IMR-90 (cell line): ENCODE data around the gene SEC11A. TPM values are rescaled to one million over a fixed set of nuclear protein-coding genes. Genes with fewer than 3 reads are reported as not detected.

Source experiments
- ATAC-seq: fragments of 200-7000 bp; cut with Tn5 transposase; 2 replicates; pipeline ENCODE4 v1.9.1; 2020; ENCODE audit warnings: low read depth, mild to moderate bottlenecking, moderate library complexity
- BruUV-seq: library from RNA; stranded (reverse); fragments of 400-500 nt; replicated peaks from 2 replicates; lab custom pipeline; 2021; lab: Mats Ljungman, UMichigan
- CTCF ChIA-PET: fragments of 300-600 bp; formaldehyde crosslinking; extraction: SDS; loops from one replicate; lab custom pipeline; 2021; ENCODE audit warnings: antibody characterized with exemption; lab: Yijun Ruan, JAX
- POLR2A ChIA-PET: fragments of 300-600 bp; sonication (Branson Sonifier 250); formaldehyde crosslinking; loops from one replicate; lab custom pipeline; 2022; ENCODE audit warnings: antibody characterized with exemption; ENCODE audit not compliant: unreplicated experiment; lab: Charles Lee
- DNase-seq: peaks from one replicate; pipeline ENCODE4 v3.0.0; 2013
- H2AFZ ChIP-seq: replicated peaks from 2 replicates; pipeline ENCODE3; 2013; ENCODE audit warnings: low read length, mild to moderate bottlenecking; ENCODE audit not compliant: poor library complexity
- H2AK5ac ChIP-seq: 2 replicates; pipeline ENCODE4 v1.6.1; 2013; ENCODE audit warnings: low read depth, low read length, inconsistent platforms
- H2AK9ac ChIP-seq: replicated peaks from 2 replicates; pipeline ENCODE3; 2013; ENCODE audit warnings: mild to moderate bottlenecking, low read depth, low read length, moderate library complexity; ENCODE audit not compliant: poor library complexity
- H2BK120ac ChIP-seq: 2 replicates; pipeline ENCODE4 v1.6.1; 2013; ENCODE audit warnings: low read depth, low read length, inconsistent platforms
- H2BK15ac ChIP-seq: 3 replicates; pipeline ENCODE4 v1.6.1; 2013; ENCODE audit warnings: low read depth, low read length, inconsistent platforms
- H2BK20ac ChIP-seq: 2 replicates; pipeline ENCODE4 v1.6.1; 2013; ENCODE audit warnings: low read depth, mild to moderate bottlenecking, inconsistent platforms, low read length, moderate library complexity
- H2BK5ac ChIP-seq: 2 replicates; pipeline ENCODE4 v1.6.1; 2013; ENCODE audit warnings: mild to moderate bottlenecking, low read depth, low read length, inconsistent platforms; ENCODE audit not compliant: poor library complexity, severe bottlenecking
- H3K14ac ChIP-seq: replicated peaks from 2 replicates; pipeline ENCODE4 v1.6.1; 2013; ENCODE audit warnings: low read depth, low read length, inconsistent platforms
- H3K18ac ChIP-seq: 2 replicates; pipeline ENCODE4 v1.6.1; 2013; ENCODE audit warnings: low read depth, low read length, control low read depth
- H3K23ac ChIP-seq: 2 replicates; pipeline ENCODE4 v1.6.1; 2013; ENCODE audit warnings: low read depth, low read length, inconsistent platforms
- H3K27ac ChIP-seq: 2 replicates; pipeline ENCODE4 v1.5.1; 2013; ENCODE audit warnings: mild to moderate bottlenecking, control low read depth, low read length; ENCODE audit not compliant: insufficient read depth
- H3K27me3 ChIP-seq: 2 replicates; pipeline ENCODE4 v1.6.1; 2013; ENCODE audit warnings: low read length; ENCODE audit not compliant: control insufficient read depth, insufficient read depth
- H3K36me3 ChIP-seq: 2 replicates; pipeline ENCODE4 v1.6.1; 2013; ENCODE audit warnings: low read length, mixed read lengths; ENCODE audit not compliant: control insufficient read depth, insufficient read depth
- H3K4ac ChIP-seq: 2 replicates; pipeline ENCODE4 v1.6.1; 2013; ENCODE audit warnings: low read depth, low read length, inconsistent platforms
- H3K4me1 ChIP-seq: 2 replicates; pipeline ENCODE4 v1.6.1; 2013; ENCODE audit warnings: low read length, mixed read lengths; ENCODE audit not compliant: control insufficient read depth, insufficient read depth
- H3K4me2 ChIP-seq: 2 replicates; pipeline ENCODE4 v1.6.1; 2013; ENCODE audit warnings: low read depth, mild to moderate bottlenecking, control low read depth, low read length, moderate library complexity
- H3K4me3 ChIP-seq: 2 replicates; pipeline ENCODE4 v1.5.1; 2013; ENCODE audit warnings: low read depth, mild to moderate bottlenecking, control low read depth, low read length, moderate library complexity; ENCODE audit not compliant: insufficient read depth
- H3K56ac ChIP-seq: 2 replicates; pipeline ENCODE4 v1.6.1; 2013; ENCODE audit warnings: low read length, inconsistent platforms; ENCODE audit not compliant: insufficient read depth; ENCODE audit errors: extremely low read depth
- H3K79me1 ChIP-seq, 2 experiments: 2 replicates each; pipeline ENCODE4 v1.6.1; 2013; ENCODE audit warnings: low read length in 2 of 2, inconsistent platforms in 1 of 2, low read depth in 1 of 2
- H3K9ac ChIP-seq: 2 replicates; pipeline ENCODE4 v1.6.1; 2013; ENCODE audit warnings: low read depth, low read length, control low read depth
- H3K9me1 ChIP-seq: 2 replicates; pipeline ENCODE4 v1.6.1; 2013; ENCODE audit warnings: low read length, inconsistent platforms; ENCODE audit not compliant: insufficient read depth
- H3K9me3 ChIP-seq: 2 replicates; pipeline ENCODE4 v1.6.1; 2013; ENCODE audit warnings: low read length; ENCODE audit not compliant: control insufficient read depth, insufficient read depth
- H4K20me1 ChIP-seq: 2 replicates; pipeline ENCODE4 v1.6.1; 2013; ENCODE audit warnings: low read length, inconsistent platforms; ENCODE audit not compliant: insufficient read depth
- H4K5ac ChIP-seq: 2 replicates; pipeline ENCODE4 v1.6.1; 2013; ENCODE audit warnings: mild to moderate bottlenecking, low read depth, low read length, control low read depth
- H4K8ac ChIP-seq, 2 experiments: 2 replicates each; pipeline ENCODE4 v1.6.1; 2013; ENCODE audit warnings: low read depth in 2 of 2, low read length in 2 of 2, control low read depth in 1 of 2, inconsistent platforms in 1 of 2
- H4K91ac ChIP-seq: 2 replicates; pipeline ENCODE4 v1.6.1; 2013; ENCODE audit warnings: low read depth, low read length, inconsistent platforms; ENCODE audit not compliant: insufficient read depth
- BHLHE40 ChIP-seq: fragments of 150-350 bp; IDR thresholded peaks from 2 replicates; pipeline ENCODE4 v1.6.1; 2016; ENCODE audit warnings: mild to moderate bottlenecking, low read depth, low read length
- CEBPB ChIP-seq: IDR thresholded peaks from 2 replicates; pipeline ENCODE4 v1.6.1; 2012; ENCODE audit warnings: low read depth, low read length, improper control_type of control experiment
- CHD1 ChIP-seq: IDR thresholded peaks from 2 replicates; pipeline ENCODE4 v1.6.1; 2012; ENCODE audit warnings: low read depth, low read length, improper control_type of control experiment
- ELK1 ChIP-seq: fragments of 150-350 bp; IDR thresholded peaks from 2 replicates; pipeline ENCODE4 v1.6.1; 2016; ENCODE audit warnings: low read depth, mild to moderate bottlenecking, low read length, moderate library complexity, borderline replicate concordance
- MAFK ChIP-seq: IDR thresholded peaks from 2 replicates; pipeline ENCODE4 v1.6.1; 2012; ENCODE audit warnings: low read depth, low read length, improper control_type of control experiment
- MAZ ChIP-seq: IDR thresholded peaks from 2 replicates; pipeline ENCODE4 v1.6.1; 2012; ENCODE audit warnings: low read depth, mild to moderate bottlenecking, low read length, improper control_type of control experiment, moderate library complexity, borderline replicate concordance
- MXI1 ChIP-seq: IDR thresholded peaks from 2 replicates; pipeline ENCODE4 v1.6.1; 2012; ENCODE audit warnings: low read depth, mild to moderate bottlenecking, low read length, moderate library complexity, borderline replicate concordance
- NFE2L2 ChIP-seq: fragments of 150-350 bp; IDR thresholded peaks from 2 replicates; pipeline ENCODE4 v1.6.1; 2016; ENCODE audit warnings: low read depth, mild to moderate bottlenecking, low read length
- POLR2A ChIP-seq: IDR thresholded peaks from 2 replicates; pipeline ENCODE4 v1.6.1; 2012; ENCODE audit warnings: mild to moderate bottlenecking, low read depth, low read length
- RCOR1 ChIP-seq: IDR thresholded peaks from 2 replicates; pipeline ENCODE4 v1.6.1; 2012; ENCODE audit warnings: mild to moderate bottlenecking, low read length, improper control_type of control experiment; ENCODE audit not compliant: insufficient replicate concordance
- RFX5 ChIP-seq: IDR thresholded peaks from 2 replicates; pipeline ENCODE4 v1.8.0; 2012; ENCODE audit warnings: low read depth, mild to moderate bottlenecking, low read length, moderate library complexity
- SMC3 ChIP-seq: fragments of 150-350 bp; IDR thresholded peaks from 2 replicates; pipeline ENCODE4 v1.6.1; 2016; ENCODE audit warnings: low read depth, mild to moderate bottlenecking, antibody characterized with exemption, low read length, moderate library complexity
- WGBS, 2 experiments: methylation state at CpG; one replicate each; pipeline versions ENCODE4 v1.1.5 to v1.1.7; 2013; ENCODE audit warnings: missing lambda C conversion rate in 2 of 2; ENCODE audit not compliant: insufficient read length in 1 of 2; ENCODE audit errors: extremely low coverage in 2 of 2; 5-methylcytosine and 5-hydroxymethylcytosine counted together
- dilution Hi-C: fragments of 300-500 bp; cut with HindIII; formaldehyde crosslinking; loops from one replicate; pipeline ENCODE4 v1.14.3; 2018; ENCODE audit warnings: low sequenced_read_pairs; ENCODE audit not compliant: unreplicated experiment
- in situ Hi-C: fragments of 300-500 bp; cut with MboI; formaldehyde crosslinking; loops from 3 replicates; pipeline ENCODE4 v1.14.3; 2019; ENCODE audit warnings: low sequenced_read_pairs, inconsistent platforms, mixed read lengths
- intact Hi-C: fragments of 100-400 bp; cut with micrococcal nuclease; formaldehyde crosslinking; loops from 2 replicates; pipeline ENCODE4 v1.10.0; 2022
- polyA plus RNA-seq, 3 experiments: library from polyadenylated mRNA; depleted of rRNA; stranded (reverse); fragments of >200 nt; gene quantifications; 2 replicates each; pipeline ENCODE4 v1.2.3, GENCODE V29; 2012; ENCODE audit warnings: low replicate concordance in 1 of 3
- total RNA-seq: library from RNA; depleted of rRNA; stranded (reverse); fragments of >200 nt; gene quantifications from 2 replicates; pipeline ENCODE4 v1.2.3, GENCODE V29; 2012
- TF ChIP-seq, protein P1 (sequence below): fragments of 150-350 bp; IDR thresholded peaks from 2 replicates; pipeline ENCODE4 v1.6.1; 2017; ENCODE audit warnings: mild to moderate bottlenecking, antibody characterized with exemption, low read length, low read depth
- TF ChIP-seq, protein P2 (sequence below): conservative IDR thresholded peaks from 2 replicates; pipeline ENCODE4 v1.5.1; 2012; ENCODE audit warnings: mild to moderate bottlenecking, low read depth, low read length, improper control_type of control experiment

Gene SEC11A
- total and polyA plus RNA-seq, 2 of the 4 experiments (the other 2 are of a cell fraction): 62.4 to 108 TPM

GRCh38 chr15:84653584-84653909 is 62.4 kb downstream of the SEC11A start:
- no peak overlapping the region; the same call in 1 of the 2 replicates for H3K18ac ChIP-seq
- no peak overlapping the region; the same call in 2 of the 3 replicates for H2BK15ac ChIP-seq
- H2AK5ac ChIP-seq: peak overlapping the region; percentile 91
- 15% methylated on average over 4 of the region's 7 CpGs; no CpG with 5 or more reads in 1 of the 2 experiments for WGBS, 2 experiments
- peak overlapping the region; percentile 78 for H4K5ac ChIP-seq
- peak overlapping the region; percentile 86 for H3K23ac ChIP-seq
- peaks cover 13% of the 10 kb centered on the region for H3K9me1 ChIP-seq
- peak overlapping the region; percentile 92 for H3K4ac ChIP-seq
- peak overlapping the region; percentile 97 for H2AK9ac ChIP-seq
- peak overlapping the region; percentile 96 for H3K14ac ChIP-seq
- peaks cover 16% of the 10 kb centered on the region for H3K36me3 ChIP-seq
- no peaks in the 10 kb centered on the region for H3K9me3 ChIP-seq
- peaks cover 11% of the 10 kb centered on the region for H3K4me1 ChIP-seq
- in situ Hi-C loops: no loop called here
- peaks cover 20 to 58% of the 10 kb centered on the region in 2 experiments for H3K79me1 ChIP-seq
- peak overlapping the region; percentile 95 for H3K9ac ChIP-seq
- peak overlapping the region; percentile 87 for H3K4me2 ChIP-seq
- no peak overlapping the region; the same call in 1 of the 2 replicates for H2BK20ac ChIP-seq
- H2BK120ac ChIP-seq: no peak overlapping the region
- H2AFZ ChIP-seq: peak overlapping the region; percentile 95
- no peaks in the 10 kb centered on the region for H4K20me1 ChIP-seq
- intact Hi-C loops: loop anchor here (5.0 kb wide), 1 partner anchor 51 kb away; the partner anchor contains the start of gene ZSCAN2
- POLR2A ChIA-PET: interaction anchor here (0.5 kb wide), 1 partner anchor 21 kb away, joined by 3 read pairs; no protein-coding TSS in a partner anchor
- H3K4me3 ChIP-seq: peak overlapping the region; percentile 83
- CTCF ChIA-PET: interaction anchor here (1.3 kb wide), 1 partner anchor 225 kb away, joined by 6 read pairs; no protein-coding TSS in a partner anchor
- H4K91ac ChIP-seq: peak overlapping the region; percentile 58
- peak overlapping the region; percentile 92 for H3K27ac ChIP-seq
- TF ChIP-seq POLR2A (no peak), SMC3 (no peak), BHLHE40 (no peak), RCOR1 (no peak), CEBPB (no peak), RFX5 (no peak), CHD1 (no peak), NFE2L2 (no peak), ELK1 (no peak), MAZ (no peak), MXI1 (no peak), MAFK (no peak)
- TF ChIP-seq, protein P1, sequence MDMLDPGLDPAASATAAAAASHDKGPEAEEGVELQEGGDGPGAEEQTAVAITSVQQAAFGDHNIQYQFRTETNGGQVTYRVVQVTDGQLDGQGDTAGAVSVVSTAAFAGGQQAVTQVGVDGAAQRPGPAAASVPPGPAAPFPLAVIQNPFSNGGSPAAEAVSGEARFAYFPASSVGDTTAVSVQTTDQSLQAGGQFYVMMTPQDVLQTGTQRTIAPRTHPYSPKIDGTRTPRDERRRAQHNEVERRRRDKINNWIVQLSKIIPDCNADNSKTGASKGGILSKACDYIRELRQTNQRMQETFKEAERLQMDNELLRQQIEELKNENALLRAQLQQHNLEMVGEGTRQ: no peak
- TF ChIP-seq, protein P2, sequence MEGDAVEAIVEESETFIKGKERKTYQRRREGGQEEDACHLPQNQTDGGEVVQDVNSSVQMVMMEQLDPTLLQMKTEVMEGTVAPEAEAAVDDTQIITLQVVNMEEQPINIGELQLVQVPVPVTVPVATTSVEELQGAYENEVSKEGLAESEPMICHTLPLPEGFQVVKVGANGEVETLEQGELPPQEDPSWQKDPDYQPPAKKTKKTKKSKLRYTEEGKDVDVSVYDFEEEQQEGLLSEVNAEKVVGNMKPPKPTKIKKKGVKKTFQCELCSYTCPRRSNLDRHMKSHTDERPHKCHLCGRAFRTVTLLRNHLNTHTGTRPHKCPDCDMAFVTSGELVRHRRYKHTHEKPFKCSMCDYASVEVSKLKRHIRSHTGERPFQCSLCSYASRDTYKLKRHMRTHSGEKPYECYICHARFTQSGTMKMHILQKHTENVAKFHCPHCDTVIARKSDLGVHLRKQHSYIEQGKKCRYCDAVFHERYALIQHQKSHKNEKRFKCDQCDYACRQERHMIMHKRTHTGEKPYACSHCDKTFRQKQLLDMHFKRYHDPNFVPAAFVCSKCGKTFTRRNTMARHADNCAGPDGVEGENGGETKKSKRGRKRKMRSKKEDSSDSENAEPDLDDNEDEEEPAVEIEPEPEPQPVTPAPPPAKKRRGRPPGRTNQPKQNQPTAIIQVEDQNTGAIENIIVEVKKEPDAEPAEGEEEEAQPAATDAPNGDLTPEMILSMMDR: no peak
- H3K56ac ChIP-seq: peak overlapping the region; percentile 80
- H3K27me3 ChIP-seq: no peaks in the 10 kb centered on the region
- ATAC-seq: peak; percentile 1
- no peak for DNase-seq
- dilution Hi-C loops: no loop called here
- peak overlapping the region; percentile 88 to 98 for H4K8ac ChIP-seq
- TSS peak; percentile 75 for BruUV-seq
- peak overlapping the region; percentile 85 for H2BK5ac ChIP-seq
